Smooth muscle cell (in vitro differentiated cells): ENCODE results near the gene PMF1. TPM values are rescaled to one million over a fixed set of nuclear protein-coding genes. Genes with fewer than 3 reads are reported as not detected.

Source experiments
- DNase-seq: peaks from one replicate; lab custom pipeline; 2025; ENCODE audit not compliant: unreplicated experiment; lab: John Stamatoyannopoulos, UW
- H2AFZ ChIP-seq: fragments of 200-600 bp; sonication (generic); 2 replicates; pipeline ENCODE4 v1.6.0; 2016; ENCODE audit warnings: antibody characterized with exemption, low read depth, mild to moderate bottlenecking
- H3F3A ChIP-seq: fragments of 200-600 bp; sonication (generic); 2 replicates; pipeline ENCODE4 v1.6.0; 2017; ENCODE audit warnings: antibody characterized with exemption, low read depth
- H3K27ac ChIP-seq: fragments of 200-600 bp; sonication (generic); 2 replicates; pipeline ENCODE4 v1.5.1; 2016; ENCODE audit warnings: low read depth, mild to moderate bottlenecking
- H3K27me3 ChIP-seq: fragments of 200-600 bp; sonication (generic); 2 replicates; pipeline ENCODE4 v1.6.1; 2016; ENCODE audit warnings: low read depth, mild to moderate bottlenecking
- H3K36me3 ChIP-seq: fragments of 200-600 bp; sonication (generic); 2 replicates; pipeline ENCODE4 v1.5.1; 2016; ENCODE audit warnings: low read depth
- H3K4me1 ChIP-seq: fragments of 200-600 bp; sonication (generic); 2 replicates; pipeline ENCODE4 v1.5.1; 2016; ENCODE audit warnings: low read depth
- H3K4me2 ChIP-seq: fragments of 200-600 bp; sonication (generic); 2 replicates; pipeline ENCODE4 v1.6.0; 2016; ENCODE audit warnings: mild to moderate bottlenecking
- H3K4me3 ChIP-seq: fragments of 200-600 bp; sonication (generic); 2 replicates; pipeline ENCODE4 v1.5.1; 2016; ENCODE audit warnings: mild to moderate bottlenecking
- H3K79me2 ChIP-seq: fragments of 200-600 bp; sonication (generic); 2 replicates; pipeline ENCODE4 v1.6.0; 2016; ENCODE audit warnings: low read depth, mild to moderate bottlenecking
- H3K9ac ChIP-seq: fragments of 200-600 bp; sonication (generic); 2 replicates; pipeline ENCODE4 v1.6.0; 2016; ENCODE audit warnings: low read depth
- H3K9me3 ChIP-seq: fragments of 200-600 bp; sonication (generic); replicated peaks from 2 replicates; pipeline ENCODE4 v1.5.1; 2016; ENCODE audit warnings: low read depth
- H4K20me1 ChIP-seq: fragments of 200-600 bp; sonication (generic); 2 replicates; pipeline ENCODE4 v1.6.0; 2016; ENCODE audit warnings: low read depth
- CTCF ChIP-seq: fragments of 200-600 bp; sonication (generic); IDR thresholded peaks from 2 replicates; pipeline ENCODE4 v1.5.1; 2017; ENCODE audit warnings: borderline replicate concordance, mild to moderate bottlenecking, antibody characterized with exemption; ENCODE audit not compliant: insufficient read depth, poor library complexity, severe bottlenecking
- WGBS: methylation state at CpG from one replicate; pipeline ENCODE4 v1.1.7; 2016; ENCODE audit warnings: low lambda C conversion rate; 5-methylcytosine and 5-hydroxymethylcytosine counted together
- polyA plus RNA-seq: library from polyadenylated mRNA; unstranded; fragments of >200 nt; fragmentation: Nextera tagmentation; extraction: Ambion mirVana; gene quantifications from 2 replicates; pipeline ENCODE4 v1.2.1, GENCODE V29; 2016
- total RNA-seq: library from RNA; depleted of rRNA; stranded (reverse); fragments of >200 nt; gene quantifications from 2 replicates; pipeline ENCODE4 v1.2.3, GENCODE V29; 2014

PMF1 gene
- total and polyA plus RNA-seq, 2 experiments from 2014 or later = 59.2 to 82.5 TPM

- peak overlapping the region; percentile 82 for H3K4me3 ChIP-seq
- no peaks in the 10 kb centered on the region for H3K9me3 ChIP-seq
- WGBS = 11% methylated on average over 22 of the region's 22 CpGs
- no peaks in the 10 kb centered on the region for H3F3A ChIP-seq
- H3K36me3 ChIP-seq = no peaks in the 10 kb centered on the region
- peak overlapping the region; percentile 97 for H3K9ac ChIP-seq
- peak overlapping the region; percentile 37 for H2AFZ ChIP-seq
- peaks cover 44% of the 10 kb centered on the region for H4K20me1 ChIP-seq
- peaks cover 24% of the 10 kb centered on the region for H3K4me1 ChIP-seq
- no peaks in the 10 kb centered on the region for H3K27me3 ChIP-seq
- no peak for TF ChIP-seq CTCF
- peaks cover 42% of the 10 kb centered on the region for H3K79me2 ChIP-seq
- peak overlapping the region; percentile 87 for H3K27ac ChIP-seq
- no peak for DNase-seq
- peak overlapping the region; percentile 94 for H3K4me2 ChIP-seq
Measured at GRCh38 chr1:156281693-156282478, 69.1 kb downstream of the PMF1 start.

- Histone ChIP-seq H3K27me3 (no peaks in the 10 kb centered on the region), H3K9ac (peak within 1 kb of the TSS; percentile 97), H3K4me3 (peak within 1 kb of the TSS; percentile 82), H3K27ac (peak within 1 kb of the TSS; percentile 87), H3K79me2 (peaks cover 42% of the 10 kb centered on the region), H3K4me2 (peak within 1 kb of the TSS; percentile 96), H3K9me3 (no peaks in the 10 kb centered on the region), H4K20me1 (peaks cover 43% of the 10 kb centered on the region), H3F3A (no peaks in the 10 kb centered on the region), H3K36me3 (no peaks in the 10 kb centered on the region), H3K4me1 (peaks cover 24% of the 10 kb centered on the region), H2AFZ (peak within 1 kb of the TSS; percentile 87)
- 2% methylated on average over 38 of the region's 50 CpGs for WGBS
- peak; percentile 89 for DNase-seq
- TF ChIP-seq CTCF = no peak
Measured at GRCh38 chr1:156282479-156283222, 69.8 kb downstream of the PMF1 start, which contains the start of gene SMG5. TSS of gene SMG5 (minus strand) at chr1:156282825. CDS start at chr1:156282680, 145 bp downstream.

- no peak for TF ChIP-seq CTCF
- H3K9me3 ChIP-seq = no peaks in the 10 kb centered on the region
- H2AFZ ChIP-seq = peak overlapping the region; percentile 87
- H3K4me3 ChIP-seq = peak overlapping the region; percentile 82
- H3K4me1 ChIP-seq = peaks cover 24% of the 10 kb centered on the region
- H3K4me2 ChIP-seq = peak overlapping the region; percentile 96
- peaks cover 36% of the 10 kb centered on the region for H3K79me2 ChIP-seq
- no peaks in the 10 kb centered on the region for H3K36me3 ChIP-seq
- no peaks in the 10 kb centered on the region for H3F3A ChIP-seq
- DNase-seq = no peak
- H3K9ac ChIP-seq = peak overlapping the region; percentile 97
- no peaks in the 10 kb centered on the region for H3K27me3 ChIP-seq
- peaks cover 35% of the 10 kb centered on the region for H4K20me1 ChIP-seq
- WGBS = 97% methylated on average over 1 of the region's 1 CpG
- H3K27ac ChIP-seq = no peak overlapping the region
Measured at GRCh38 chr1:156283521-156283920, 70.7 kb downstream of the PMF1 start.
